PC-3 (cell line): ENCODE data around the gene CPO.

ENCODE experiments used
- EZH2 ChIP-seq: fragments of 300-600 bp; sonication (generic); IDR thresholded peaks from one replicate; pipeline ENCODE4 v1.6.1; 2017; ENCODE audit warnings: antibody characterized with exemption, mild to moderate bottlenecking, low read length; ENCODE audit not compliant: unreplicated experiment
- EZH2phosphoT487 ChIP-seq: fragments of 300-600 bp; sonication (generic); IDR thresholded peaks from 2 replicates; pipeline ENCODE4 v1.6.1; 2018; ENCODE audit warnings: mild to moderate bottlenecking, antibody characterized with exemption, low read length, borderline replicate concordance
- TF ChIP-seq, protein P1 (sequence below): fragments of 300-600 bp; sonication (generic); conservative IDR thresholded peaks from 2 replicates; pipeline ENCODE4 v1.5.1; 2017; ENCODE audit warnings: antibody characterized with exemption, low read depth, mild to moderate bottlenecking, low read length

DNA sequence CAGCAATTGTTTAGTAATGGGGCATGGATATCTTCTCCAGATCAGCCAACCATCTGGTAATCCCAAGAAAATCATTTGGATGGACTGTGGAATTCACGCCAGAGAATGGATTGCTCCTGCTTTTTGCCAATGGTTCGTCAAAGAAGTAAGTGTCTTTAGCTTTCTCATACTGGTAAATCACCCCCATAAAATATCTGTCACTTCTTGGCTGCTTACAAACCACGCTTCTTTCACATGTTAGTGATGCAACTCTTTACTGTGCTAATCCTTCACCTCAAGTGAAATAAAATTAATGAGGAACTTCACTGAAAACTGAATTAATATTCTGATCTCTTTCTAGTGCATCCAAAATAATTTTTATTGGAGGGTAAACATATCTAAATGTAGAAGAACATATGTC is 18.9 kb downstream of the CPO start:
- TF ChIP-seq EZH2phosphoT487: no peak
- TF ChIP-seq, protein P1, sequence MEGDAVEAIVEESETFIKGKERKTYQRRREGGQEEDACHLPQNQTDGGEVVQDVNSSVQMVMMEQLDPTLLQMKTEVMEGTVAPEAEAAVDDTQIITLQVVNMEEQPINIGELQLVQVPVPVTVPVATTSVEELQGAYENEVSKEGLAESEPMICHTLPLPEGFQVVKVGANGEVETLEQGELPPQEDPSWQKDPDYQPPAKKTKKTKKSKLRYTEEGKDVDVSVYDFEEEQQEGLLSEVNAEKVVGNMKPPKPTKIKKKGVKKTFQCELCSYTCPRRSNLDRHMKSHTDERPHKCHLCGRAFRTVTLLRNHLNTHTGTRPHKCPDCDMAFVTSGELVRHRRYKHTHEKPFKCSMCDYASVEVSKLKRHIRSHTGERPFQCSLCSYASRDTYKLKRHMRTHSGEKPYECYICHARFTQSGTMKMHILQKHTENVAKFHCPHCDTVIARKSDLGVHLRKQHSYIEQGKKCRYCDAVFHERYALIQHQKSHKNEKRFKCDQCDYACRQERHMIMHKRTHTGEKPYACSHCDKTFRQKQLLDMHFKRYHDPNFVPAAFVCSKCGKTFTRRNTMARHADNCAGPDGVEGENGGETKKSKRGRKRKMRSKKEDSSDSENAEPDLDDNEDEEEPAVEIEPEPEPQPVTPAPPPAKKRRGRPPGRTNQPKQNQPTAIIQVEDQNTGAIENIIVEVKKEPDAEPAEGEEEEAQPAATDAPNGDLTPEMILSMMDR: no peak
- no peak for TF ChIP-seq EZH2
